ENCODE results near the gene ZNF682. TPM values are rescaled to one million over a fixed set of nuclear protein-coding genes. Genes with fewer than 3 reads are reported as not detected.
"Not testable (repeated sequence)": the region's sequence is repeated elsewhere in the genome, so short reads cannot be mapped to it uniquely, and the experiment has no call there.

The ZNF682 gene
- polyA plus RNA-seq: 3.7 TPM

- peak within 1 kb of the TSS; percentile 58 to 92 (median 68) for H3K27ac Mint-ChIP-seq
- H3K27me3 Mint-ChIP-seq: no peaks in the 10 kb centered on the region
- peaks cover 11 to 12% (median 12%) of the 10 kb centered on the region in 3 donors for H3K4me1 Mint-ChIP-seq
- no peaks in the 10 kb centered on the region for H3K9me3 Mint-ChIP-seq
- H3K36me3 Mint-ChIP-seq: peaks cover 2% of the 10 kb centered on the region
- H3K4me3 Mint-ChIP-seq: peak within 1 kb of the TSS; percentile 89 to 99 (median 97)
Observed at GRCh38 chr19:20039203-20039723, at the start of gene ZNF682. TSS of gene ZNF682 (minus strand) at chr19:20039505. CDS start at chr19:20039345, 160 bp downstream.

GRCh38 chr19:20082876-20083275, 43.6 kb upstream of the ZNF682 start:
- not testable (repeated sequence) for H3K4me1 Mint-ChIP-seq, H3K27me3 Mint-ChIP-seq, H3K9me3 Mint-ChIP-seq, H3K27ac Mint-ChIP-seq, H3K4me3 Mint-ChIP-seq
- peaks cover 10% of the 10 kb centered on the region for H3K36me3 Mint-ChIP-seq

GRCh38 chr19:20082232-20082833, 43.0 kb upstream of the ZNF682 start:
- H3K27ac Mint-ChIP-seq, H3K9me3 Mint-ChIP-seq, H3K4me3 Mint-ChIP-seq, H3K27me3 Mint-ChIP-seq, H3K4me1 Mint-ChIP-seq: not testable (repeated sequence)
- peaks cover 10% of the 10 kb centered on the region for H3K36me3 Mint-ChIP-seq

DNA sequence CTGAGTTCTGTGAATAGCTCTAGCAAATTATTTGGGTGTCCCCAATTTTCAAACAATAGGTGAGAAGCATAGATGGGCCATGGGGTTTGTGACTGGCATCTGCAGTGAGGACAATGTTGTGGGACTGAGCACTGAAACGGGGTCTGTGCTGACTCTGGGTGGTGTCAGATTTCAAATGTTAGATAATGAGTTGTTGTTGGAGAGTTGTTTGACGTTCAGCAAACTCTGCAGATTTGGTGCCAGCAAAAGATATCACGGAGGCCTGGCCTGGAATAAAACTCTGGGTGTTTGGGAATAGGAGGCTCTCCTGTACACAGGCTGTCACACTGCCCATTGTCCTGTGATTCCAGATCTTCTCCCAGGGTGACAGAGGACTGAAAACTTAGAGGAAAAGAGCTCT, 41.4 kb upstream of the ZNF682 start:
- Mint-ChIP-seq H3K27ac (peak overlapping the region in 1 of 3 donors; percentile 50), H3K4me3 (peak overlapping the region in 2 of 4 donors; percentile 43 to 52), H3K36me3 (peaks cover 10% of the 10 kb centered on the region), H3K27me3 (no peaks in the 10 kb centered on the region), H3K4me1 (peaks cover 4 to 9% (median 7%) of the 10 kb centered on the region in 3 donors), H3K9me3 (no peaks in the 10 kb centered on the region)

GRCh38 chr19:20079476-20079875, 40.2 kb upstream of the ZNF682 start:
- H3K36me3 Mint-ChIP-seq: peaks cover 10% of the 10 kb centered on the region
- no peaks in the 10 kb centered on the region for H3K27me3 Mint-ChIP-seq
- no peaks in the 10 kb centered on the region for H3K9me3 Mint-ChIP-seq
- H3K27ac Mint-ChIP-seq: peak overlapping the region in 1 of 3 donors; percentile 7
- H3K4me3 Mint-ChIP-seq: peak overlapping the region in 3 of 4 donors; percentile 20 to 50 (median 43)
- peaks cover 4 to 9% (median 7%) of the 10 kb centered on the region in 3 donors for H3K4me1 Mint-ChIP-seq

DNA sequence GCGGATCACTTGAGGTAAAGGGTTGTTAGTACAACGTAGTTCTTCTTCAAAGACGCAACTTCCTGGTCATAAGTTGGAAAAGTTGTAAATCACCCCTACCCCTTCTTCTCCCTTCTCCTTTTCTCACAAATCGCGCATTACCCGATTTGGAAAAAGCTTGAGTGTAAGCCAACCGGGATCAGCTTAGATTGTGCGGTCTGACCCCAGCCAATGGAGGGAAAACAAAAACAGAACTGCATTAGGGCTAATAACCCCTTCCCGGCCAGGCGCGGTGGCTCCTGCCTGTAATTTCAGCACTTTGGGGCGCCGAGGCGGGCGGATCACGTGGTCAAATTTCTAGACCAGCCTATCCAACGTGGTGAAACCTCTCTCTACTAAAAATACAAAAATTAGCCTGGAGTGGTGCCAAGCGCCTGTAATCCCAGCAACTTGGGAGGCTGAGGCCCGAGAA, 39.3 kb upstream of the ZNF682 start:
- Mint-ChIP-seq H3K4me1 (peaks cover 4 to 9% (median 7%) of the 10 kb centered on the region in 3 donors), H3K4me3 (peak overlapping the region; percentile 88 to 96 (median 94)), H3K27ac (no peak overlapping the region), H3K36me3 (peaks cover 7% of the 10 kb centered on the region), H3K9me3 (no peaks in the 10 kb centered on the region), H3K27me3 (no peaks in the 10 kb centered on the region)

- no peaks in the 10 kb centered on the region for H3K9me3 Mint-ChIP-seq
- peaks cover 4 to 9% (median 7%) of the 10 kb centered on the region in 3 donors for H3K4me1 Mint-ChIP-seq
- peak within 1 kb of the TSS in 2 of 3 donors; percentile 44 to 67 for H3K27ac Mint-ChIP-seq
- peaks cover 5% of the 10 kb centered on the region for H3K36me3 Mint-ChIP-seq
- H3K4me3 Mint-ChIP-seq: peak within 1 kb of the TSS; percentile 88 to 96 (median 94)
- no peaks in the 10 kb centered on the region for H3K27me3 Mint-ChIP-seq
Observed at GRCh38 chr19:20077791-20078463, 38.6 kb upstream of the ZNF682 start, which contains the start of gene ZNF90. TSS of gene ZNF90 (plus strand) at chr19:20078000. CDS start at chr19:20078133, 133 bp downstream.

GRCh38 chr19:20072936-20073335, 33.6 kb upstream of the ZNF682 start:
- Mint-ChIP-seq H3K27me3 (peaks cover 2% of the 10 kb centered on the region), H3K9me3 (peaks cover 3 to 4% (median 4%) of the 10 kb centered on the region in 3 donors), H3K36me3 (no peaks in the 10 kb centered on the region), H3K27ac (no peak overlapping the region), H3K4me3 (no peak overlapping the region), H3K4me1 (peaks cover 3 to 5% (median 4%) of the 10 kb centered on the region in 3 donors)

DNA sequence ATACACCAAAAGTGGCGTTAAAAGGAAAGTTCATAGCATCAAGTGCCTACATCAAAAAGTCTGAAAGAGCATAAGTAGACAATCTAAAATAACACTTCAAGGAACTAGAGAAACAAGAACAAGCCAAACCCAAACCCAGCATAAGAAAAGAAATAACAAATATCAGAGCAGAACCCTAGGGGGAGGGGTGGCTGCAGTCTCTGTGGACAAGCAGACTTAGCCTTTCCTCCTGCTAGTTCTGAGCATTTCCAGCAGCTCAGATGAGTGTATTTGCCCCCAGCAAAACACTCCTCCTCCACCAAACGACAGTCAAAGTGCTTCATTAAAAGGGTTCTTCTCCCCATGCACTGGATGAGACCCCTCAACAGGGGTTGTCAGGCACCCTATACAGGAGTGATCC, 31.4 kb upstream of the ZNF682 start:
- Mint-ChIP-seq H3K9me3 (peaks cover 4 to 7% (median 4%) of the 10 kb centered on the region in 3 donors), H3K4me1 (no peaks in the 10 kb centered on the region), H3K27me3 (peaks cover 6% of the 10 kb centered on the region), H3K36me3 (no peaks in the 10 kb centered on the region), H3K27ac (peak overlapping the region in 1 of 3 donors; percentile 60), H3K4me3 (no peak overlapping the region)

DNA sequence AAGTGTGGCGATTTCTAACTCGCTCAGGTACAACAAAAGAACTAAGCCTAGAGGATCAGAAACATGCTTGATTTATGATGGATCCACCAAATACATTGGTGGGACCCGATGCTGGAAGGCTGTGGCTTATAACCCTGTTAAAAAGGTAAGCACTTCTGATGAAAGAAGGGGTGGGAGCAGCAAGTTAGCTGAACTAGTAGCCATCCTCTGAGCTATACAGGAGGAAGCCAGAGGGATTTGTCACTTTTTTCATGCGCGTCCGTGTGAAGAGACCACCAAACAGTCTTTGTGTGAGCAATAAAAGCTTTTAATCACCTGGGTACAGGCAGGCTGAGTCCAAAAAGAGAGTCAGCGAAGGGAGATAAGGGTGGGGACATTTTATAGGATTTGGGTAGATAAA, 29.3 kb upstream of the ZNF682 start:
- not testable (repeated sequence) for H3K27me3 Mint-ChIP-seq, H3K4me1 Mint-ChIP-seq, H3K27ac Mint-ChIP-seq, H3K36me3 Mint-ChIP-seq, H3K4me3 Mint-ChIP-seq, H3K9me3 Mint-ChIP-seq

DNA sequence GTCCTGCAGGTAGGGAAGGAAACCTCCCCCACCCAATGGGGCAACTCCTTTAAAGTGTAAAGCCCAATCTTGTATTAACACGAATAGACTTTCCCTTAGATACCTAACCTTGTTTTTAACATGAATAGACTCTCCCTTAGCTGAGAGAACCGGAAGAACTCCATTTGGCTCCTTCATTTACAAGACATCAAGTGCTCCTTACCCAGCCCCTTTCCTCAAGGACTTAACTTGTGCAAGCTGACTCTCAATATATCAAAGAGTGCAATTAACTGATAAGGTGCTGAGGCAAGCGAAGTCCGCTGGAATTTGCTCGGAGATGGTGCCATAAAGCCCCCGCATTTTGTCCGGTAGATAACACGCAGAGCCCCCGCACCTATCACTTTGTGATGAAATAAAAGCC, 28.6 kb upstream of the ZNF682 start:
- Mint-ChIP-seq H3K9me3 (peaks cover 4 to 7% (median 4%) of the 10 kb centered on the region in 3 donors), H3K27ac (no peak overlapping the region), H3K4me1 (no peaks in the 10 kb centered on the region), H3K27me3 (peaks cover 6% of the 10 kb centered on the region), H3K36me3 (no peaks in the 10 kb centered on the region), H3K4me3 (no peak overlapping the region)

DNA sequence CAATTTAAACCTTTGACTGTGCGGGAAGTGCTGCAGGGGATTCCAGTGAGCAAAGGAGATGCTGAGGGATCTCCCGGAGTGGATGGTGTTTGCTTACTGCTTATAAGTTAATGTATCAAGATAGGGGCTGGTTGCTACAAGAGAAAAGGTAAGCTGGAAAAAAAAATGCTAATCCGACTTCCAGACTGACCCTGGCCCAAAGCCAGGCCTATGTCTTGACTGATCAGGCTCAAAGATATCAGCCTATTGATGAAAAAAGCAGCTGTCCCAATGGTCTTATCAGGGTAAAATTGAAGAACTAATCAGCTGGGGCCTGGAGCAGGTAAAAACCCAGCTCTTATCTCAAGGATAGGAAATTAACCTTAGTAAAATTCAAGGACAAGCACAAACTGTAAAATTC, 27.6 kb upstream of the ZNF682 start:
- H3K4me1 Mint-ChIP-seq: no peaks in the 10 kb centered on the region
- H3K27me3 Mint-ChIP-seq: peaks cover 6% of the 10 kb centered on the region
- H3K9me3 Mint-ChIP-seq: peaks cover 4 to 7% (median 4%) of the 10 kb centered on the region in 3 donors
- H3K27ac Mint-ChIP-seq: peak overlapping the region in 1 of 3 donors; percentile 13
- H3K4me3 Mint-ChIP-seq: no peak overlapping the region
- no peaks in the 10 kb centered on the region for H3K36me3 Mint-ChIP-seq

DNA sequence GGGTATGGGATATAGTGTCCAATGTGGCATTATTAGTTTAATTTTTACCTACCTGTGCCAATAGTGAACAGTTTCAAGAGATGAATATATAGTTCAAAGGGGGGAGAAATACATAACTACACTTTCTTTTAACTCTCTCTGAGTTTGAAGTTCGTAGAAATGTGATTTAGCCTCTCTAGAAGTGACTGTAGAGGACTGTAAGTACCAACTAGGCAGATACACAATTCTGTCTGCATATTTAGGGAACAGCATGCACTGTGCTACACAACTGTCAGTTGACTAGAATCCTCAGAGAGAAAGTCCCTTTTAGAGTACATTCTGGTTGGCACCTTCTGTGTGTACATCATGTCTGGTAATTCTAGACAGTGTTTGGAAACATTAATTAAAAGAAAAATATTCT, 21.0 kb upstream of the ZNF682 start:
- Mint-ChIP-seq H3K9me3 (peaks cover 0 to 2% (median 0%) of the 10 kb centered on the region in 3 donors), H3K4me3 (no peak overlapping the region), H3K4me1 (peaks cover 0 to 5% (median 5%) of the 10 kb centered on the region in 3 donors), H3K36me3 (no peaks in the 10 kb centered on the region), H3K27me3 (no peaks in the 10 kb centered on the region), H3K27ac (no peak overlapping the region)

DNA sequence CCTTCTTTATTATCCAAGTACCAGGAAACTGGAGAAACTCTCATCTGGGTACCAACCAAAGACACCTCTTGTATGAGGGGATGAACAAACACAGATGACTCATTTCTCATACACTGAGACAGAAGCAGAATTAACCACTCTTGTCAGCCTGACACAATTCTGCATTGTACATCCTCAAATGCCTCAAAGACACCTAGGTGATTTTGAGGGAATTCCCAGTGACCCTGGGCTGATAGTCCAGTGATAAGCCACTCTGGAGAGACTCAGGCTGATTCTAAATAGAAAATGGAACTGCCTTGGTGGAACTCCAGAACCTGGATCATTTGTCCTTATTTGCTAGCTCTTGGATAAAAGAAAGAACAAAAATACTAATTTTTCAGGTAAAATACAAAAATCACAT, 19.4 kb upstream of the ZNF682 start:
- not testable (repeated sequence) for H3K36me3 Mint-ChIP-seq, H3K27ac Mint-ChIP-seq, H3K4me3 Mint-ChIP-seq, H3K4me1 Mint-ChIP-seq, H3K27me3 Mint-ChIP-seq, H3K9me3 Mint-ChIP-seq

Data from IgD-negative memory B cell (primary cell).